Measurements from ENCODE around the gene MAST3. TPM values are rescaled to one million over a fixed set of nuclear protein-coding genes. Genes with fewer than 3 reads are reported as not detected.

MAST3 gene
- total RNA-seq, 1 donor from 2014 or later: 13.4 TPM

DNA sequence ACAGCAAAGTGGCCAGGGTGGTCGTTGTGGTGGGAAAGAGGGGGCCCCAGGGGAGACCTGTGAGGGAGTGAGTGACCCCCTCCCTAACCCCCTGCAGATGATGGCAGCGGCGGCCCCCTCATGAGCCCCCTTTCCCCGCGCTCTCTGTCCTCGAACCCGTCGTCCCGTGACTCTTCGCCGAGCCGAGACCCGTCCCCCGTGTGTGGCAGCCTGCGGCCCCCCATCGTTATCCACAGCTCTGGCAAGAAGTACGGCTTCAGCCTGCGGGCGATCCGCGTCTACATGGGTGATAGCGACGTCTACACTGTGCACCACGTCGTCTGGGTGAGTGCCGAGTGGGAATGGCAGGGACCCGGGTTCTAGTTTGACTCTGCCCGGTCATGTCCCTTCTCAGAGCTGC, 47.3 kb downstream of the MAST3 start:
- Mint-ChIP-seq H3K4me3 (no peak overlapping the region), H3K4me1 (no peaks in the 10 kb centered on the region), H3K36me3 (ENCODE audit: low read depth) (peaks cover 12% of the 10 kb centered on the region), H3K27me3 (ENCODE audit: low read depth) (no peaks in the 10 kb centered on the region), H3K9me3 (no peaks in the 10 kb centered on the region), H3K27ac (ENCODE audit: unreplicated experiment) (no peak overlapping the region)
- TF ChIP-seq, protein P1, sequence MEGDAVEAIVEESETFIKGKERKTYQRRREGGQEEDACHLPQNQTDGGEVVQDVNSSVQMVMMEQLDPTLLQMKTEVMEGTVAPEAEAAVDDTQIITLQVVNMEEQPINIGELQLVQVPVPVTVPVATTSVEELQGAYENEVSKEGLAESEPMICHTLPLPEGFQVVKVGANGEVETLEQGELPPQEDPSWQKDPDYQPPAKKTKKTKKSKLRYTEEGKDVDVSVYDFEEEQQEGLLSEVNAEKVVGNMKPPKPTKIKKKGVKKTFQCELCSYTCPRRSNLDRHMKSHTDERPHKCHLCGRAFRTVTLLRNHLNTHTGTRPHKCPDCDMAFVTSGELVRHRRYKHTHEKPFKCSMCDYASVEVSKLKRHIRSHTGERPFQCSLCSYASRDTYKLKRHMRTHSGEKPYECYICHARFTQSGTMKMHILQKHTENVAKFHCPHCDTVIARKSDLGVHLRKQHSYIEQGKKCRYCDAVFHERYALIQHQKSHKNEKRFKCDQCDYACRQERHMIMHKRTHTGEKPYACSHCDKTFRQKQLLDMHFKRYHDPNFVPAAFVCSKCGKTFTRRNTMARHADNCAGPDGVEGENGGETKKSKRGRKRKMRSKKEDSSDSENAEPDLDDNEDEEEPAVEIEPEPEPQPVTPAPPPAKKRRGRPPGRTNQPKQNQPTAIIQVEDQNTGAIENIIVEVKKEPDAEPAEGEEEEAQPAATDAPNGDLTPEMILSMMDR (conservative IDR thresholded peaks at IDR 0.05): no peak
- DNase-seq (ENCODE audit: low read depth, low spot score): no peak

DNA sequence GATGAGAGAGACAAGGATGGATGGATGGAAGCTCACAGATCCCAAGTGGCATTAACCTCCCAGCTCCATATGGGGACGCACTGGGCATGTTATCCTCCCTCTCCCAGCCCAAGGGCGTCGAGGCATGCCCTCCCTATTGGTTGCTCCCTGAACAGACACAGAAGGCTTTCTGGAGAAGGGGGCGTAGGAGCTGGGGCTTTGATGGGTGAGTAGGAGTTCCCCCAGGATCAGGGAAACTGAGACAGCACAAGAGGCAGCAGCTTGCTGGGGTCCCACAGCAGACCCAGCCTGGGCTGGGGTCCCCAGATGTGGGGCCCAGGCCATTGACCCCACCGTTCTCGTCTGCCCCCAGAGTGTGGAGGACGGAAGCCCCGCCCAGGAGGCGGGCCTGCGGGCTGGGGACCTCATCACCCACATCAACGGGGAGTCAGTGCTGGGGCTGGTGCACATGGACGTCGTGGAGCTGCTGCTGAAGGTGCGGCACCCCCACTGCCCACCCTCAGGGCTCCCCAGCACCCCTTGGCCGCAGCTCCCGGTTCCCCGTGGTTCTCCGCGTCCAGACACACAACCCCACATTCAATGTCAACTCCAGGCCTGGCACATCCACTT, 47.9 kb downstream of the MAST3 start:
- Mint-ChIP-seq H3K4me1 (no peaks in the 10 kb centered on the region), H3K4me3 (no peak overlapping the region), H3K36me3 (ENCODE audit: low read depth) (peaks cover 9% of the 10 kb centered on the region), H3K27me3 (ENCODE audit: low read depth) (no peaks in the 10 kb centered on the region), H3K9me3 (no peaks in the 10 kb centered on the region), H3K27ac (ENCODE audit: unreplicated experiment) (no peak overlapping the region)
- TF ChIP-seq, protein P1 (conservative IDR thresholded peaks at IDR 0.05): no peak
- no peak for DNase-seq (ENCODE audit: low read depth, low spot score)

DNA sequence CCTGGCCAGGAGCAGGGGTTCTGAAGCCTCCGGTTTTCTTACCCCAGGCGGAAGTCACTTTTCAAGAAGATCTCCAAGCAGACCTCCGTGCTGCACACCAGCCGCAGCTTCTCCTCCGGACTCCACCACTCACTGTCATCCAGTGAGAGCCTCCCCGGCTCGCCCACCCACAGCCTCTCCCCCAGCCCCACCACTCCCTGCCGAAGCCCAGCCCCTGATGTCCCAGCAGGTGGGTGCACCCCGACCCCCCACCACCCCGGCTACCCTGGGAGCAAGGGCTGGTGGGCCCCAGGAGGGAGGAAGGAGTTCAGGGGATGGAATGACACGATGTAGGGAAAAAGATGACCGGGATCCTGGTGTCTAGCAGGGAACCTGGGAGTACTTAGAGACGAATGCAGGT, 49.8 kb downstream of the MAST3 start:
- Mint-ChIP-seq H3K27ac (ENCODE audit: unreplicated experiment) (no peak overlapping the region), H3K36me3 (ENCODE audit: low read depth) (peaks cover 4% of the 10 kb centered on the region), H3K4me3 (peak overlapping the region; percentile 15), H3K4me1 (peaks cover 4% of the 10 kb centered on the region), H3K9me3 (no peaks in the 10 kb centered on the region), H3K27me3 (ENCODE audit: low read depth) (no peaks in the 10 kb centered on the region)
- TF ChIP-seq, protein P1 (conservative IDR thresholded peaks at IDR 0.05): no peak
- no peak for DNase-seq (ENCODE audit: low read depth, low spot score)

DNA sequence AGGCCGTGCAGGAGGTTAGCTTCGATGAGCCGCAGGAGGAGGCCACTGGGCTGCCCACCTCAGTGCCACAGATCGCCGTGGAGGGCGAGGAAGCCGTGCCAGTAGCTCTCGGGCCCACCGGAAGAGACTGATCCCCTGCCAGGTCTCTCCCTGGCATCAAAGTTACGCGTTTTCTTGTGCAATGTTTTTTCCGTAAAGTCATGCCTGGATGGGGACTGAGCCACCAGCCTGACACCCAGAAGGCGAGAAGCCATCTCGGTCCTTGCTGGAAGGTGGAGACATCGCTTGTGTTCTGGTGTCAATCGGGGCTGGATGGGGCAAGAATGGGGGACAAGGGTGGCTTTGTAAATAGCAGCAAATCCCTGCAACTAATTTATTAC, 52.0 kb downstream of the MAST3 start:
- Mint-ChIP-seq H3K36me3 (ENCODE audit: low read depth) (peaks cover 4% of the 10 kb centered on the region), H3K27me3 (ENCODE audit: low read depth) (no peaks in the 10 kb centered on the region), H3K4me1 (peaks cover 16% of the 10 kb centered on the region), H3K9me3 (no peaks in the 10 kb centered on the region), H3K4me3 (no peak overlapping the region), H3K27ac (ENCODE audit: unreplicated experiment) (no peak overlapping the region)
- TF ChIP-seq, protein P1 (conservative IDR thresholded peaks at IDR 0.05): no peak
- no peak for DNase-seq (ENCODE audit: low read depth, low spot score)

DNA sequence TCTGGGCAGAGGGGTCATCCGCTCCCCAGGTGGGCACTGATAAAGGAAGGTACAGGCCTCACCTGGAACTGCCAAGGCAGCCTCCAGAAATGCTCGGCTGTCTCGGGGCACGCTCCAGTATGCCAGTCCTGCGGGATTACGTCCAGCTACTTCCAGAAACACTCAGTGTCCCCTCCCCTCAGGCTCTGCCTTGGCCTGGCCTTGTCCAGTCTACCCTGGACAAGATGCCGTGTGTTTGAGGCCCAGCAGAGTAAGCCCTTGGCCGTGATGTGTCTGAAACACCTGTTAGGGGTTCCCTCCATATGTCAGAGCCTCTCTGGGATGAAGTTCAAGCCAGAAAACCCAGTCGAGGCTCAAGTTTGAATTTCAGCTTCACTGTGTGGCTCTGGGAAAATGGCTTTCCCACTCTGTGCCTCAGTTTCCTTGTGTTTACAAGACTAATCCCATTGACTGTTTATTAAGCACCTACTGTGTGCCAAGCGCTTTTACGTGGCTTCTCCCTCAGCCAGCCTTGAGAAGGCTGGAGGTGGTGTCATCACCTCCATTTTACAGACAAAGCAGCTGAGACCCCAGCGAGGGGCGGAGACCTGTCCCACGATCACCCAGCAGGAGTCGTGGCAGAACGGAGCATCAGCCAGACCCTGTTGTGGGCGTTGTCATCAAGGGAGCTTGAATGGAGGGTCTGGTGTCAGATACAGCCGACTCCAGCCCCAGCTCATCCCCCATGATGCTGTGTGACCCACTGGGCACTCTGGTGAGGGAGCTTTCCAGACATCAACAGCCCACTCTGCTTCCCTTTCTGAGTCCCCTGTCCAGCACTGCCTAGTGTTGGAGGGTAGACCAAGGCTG, 53.4 kb downstream of the MAST3 start:
- H3K27me3 Mint-ChIP-seq (ENCODE audit: low read depth): no peaks in the 10 kb centered on the region
- H3K36me3 Mint-ChIP-seq (ENCODE audit: low read depth): peaks cover 4% of the 10 kb centered on the region
- no peaks in the 10 kb centered on the region for H3K9me3 Mint-ChIP-seq
- H3K4me3 Mint-ChIP-seq: peak overlapping the region; percentile 91
- H3K27ac Mint-ChIP-seq (ENCODE audit: unreplicated experiment): peak overlapping the region; percentile 87
- peaks cover 17% of the 10 kb centered on the region for H3K4me1 Mint-ChIP-seq
- DNase-seq (ENCODE audit: low read depth, low spot score): no peak
- TF ChIP-seq, protein P1 (conservative IDR thresholded peaks at IDR 0.05): no peak
